BLaER1 treated with 17β-estradiol and CSF1 and Interleukin-3, amounts not matched to agents 10 nM and 100 nM (cell line): ENCODE measurements around the gene AKAP11.

Experiments
- H3K27ac ChIP-seq, 11 experiments: shearing (Covaris generic); formaldehyde crosslinking; 2 replicates each; pipeline ENCODE4 v1.8.1; 2022
- H3K27me3 ChIP-seq, 11 experiments: shearing (Covaris generic); formaldehyde crosslinking; 2 replicates each; pipeline ENCODE4 v1.8.1; 2022
- H3K36me3 ChIP-seq, 11 experiments: shearing (Covaris generic); formaldehyde crosslinking; 2 replicates each; pipeline ENCODE4 v1.8.1; 2022
- H3K4me1 ChIP-seq, 10 experiments: shearing (Covaris generic); formaldehyde crosslinking; 2 replicates each; pipeline ENCODE4 v1.8.1; 2022
- H3K4me2 ChIP-seq, 11 experiments: shearing (Covaris generic); formaldehyde crosslinking; 2 replicates each; pipeline ENCODE4 v1.8.1; 2022
- H3K4me3 ChIP-seq, 10 experiments: shearing (Covaris generic); formaldehyde crosslinking; 2 replicates each; pipeline ENCODE4 v1.8.1; 2022
- H3K9ac ChIP-seq, 11 experiments: shearing (Covaris generic); formaldehyde crosslinking; 2 replicates each; pipeline ENCODE4 v1.8.1; 2022
- H3K9me3 ChIP-seq, 11 experiments: shearing (Covaris generic); formaldehyde crosslinking; replicated peaks in 1 of 11; 2 replicates each; pipeline ENCODE4 v1.8.1; 2022
- H4K20me1 ChIP-seq, 11 experiments: shearing (Covaris generic); formaldehyde crosslinking; 2 replicates each; pipeline ENCODE4 v1.8.1; 2022
- Cebpa-rat ChIP-seq, 11 experiments: shearing (Covaris generic); IDR thresholded peaks; 2 replicates each; pipeline ENCODE4 v1.8.1; 2022

The AKAP11 gene

DNA sequence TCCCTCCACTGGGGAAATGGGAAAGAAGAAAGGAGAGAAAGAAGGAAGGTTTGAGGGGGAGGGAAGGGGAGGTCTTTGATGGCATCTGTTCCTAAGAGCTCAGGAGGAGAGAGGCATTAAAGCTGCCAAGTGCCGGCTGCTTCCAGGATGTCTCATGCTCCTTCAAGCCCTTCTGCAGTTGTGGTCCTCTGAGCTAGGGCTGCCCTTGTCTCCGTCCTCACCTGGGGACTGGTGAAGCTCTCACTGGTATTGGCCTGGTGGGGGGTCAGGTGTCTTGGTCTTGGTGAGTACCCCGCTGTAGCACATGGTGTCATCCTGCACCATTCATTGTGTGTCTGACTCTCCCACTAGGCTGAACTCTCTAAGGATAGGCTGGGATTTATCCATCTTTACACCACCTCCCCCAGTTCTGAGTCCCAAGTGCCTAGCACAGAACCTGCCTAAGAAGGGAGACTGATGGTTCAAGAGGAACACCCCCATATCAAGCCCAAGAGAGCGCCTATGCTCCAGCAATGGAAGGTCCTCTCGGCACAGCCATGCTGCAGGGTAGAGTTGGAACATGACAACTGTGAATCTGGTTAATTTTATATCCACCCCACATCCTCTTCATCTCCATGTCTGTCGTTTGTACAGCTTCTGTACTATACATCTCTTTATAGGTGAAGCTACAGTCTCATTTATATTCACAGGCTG is 83.7 kb downstream of the AKAP11 start:
- no peak for TF ChIP-seq Cebpa-rat (IDR thresholded peaks at IDR 0.05)
- 0 out of 22 replicates have a peak, but pooled peaks cover 0 to 5% (median 0%) of the 10 kb centered on the region in 11 experiments for H3K9me3 ChIP-seq
- H3K9ac ChIP-seq, result peak overlapping the region in 1 of 11 experiments; percentile 18; a peak in 1 of 22 replicates
- H3K4me3 ChIP-seq, result no peak overlapping the region
- H3K4me2 ChIP-seq, result peak overlapping the region; percentile 56 to 79 (median 69)
- peaks cover 19 to 23% (median 21%) of the 10 kb centered on the region in 10 experiments for H3K4me1 ChIP-seq
- no peaks in the 10 kb centered on the region for H3K36me3 ChIP-seq
- peak overlapping the region in 4 of 11 experiments; percentile 33 to 47 (median 36); a peak in 5 of 22 replicates for H3K27ac ChIP-seq
- H3K27me3 ChIP-seq, result no peaks in the 10 kb centered on the region
- H4K20me1 ChIP-seq, result no peaks in the 10 kb centered on the region

DNA sequence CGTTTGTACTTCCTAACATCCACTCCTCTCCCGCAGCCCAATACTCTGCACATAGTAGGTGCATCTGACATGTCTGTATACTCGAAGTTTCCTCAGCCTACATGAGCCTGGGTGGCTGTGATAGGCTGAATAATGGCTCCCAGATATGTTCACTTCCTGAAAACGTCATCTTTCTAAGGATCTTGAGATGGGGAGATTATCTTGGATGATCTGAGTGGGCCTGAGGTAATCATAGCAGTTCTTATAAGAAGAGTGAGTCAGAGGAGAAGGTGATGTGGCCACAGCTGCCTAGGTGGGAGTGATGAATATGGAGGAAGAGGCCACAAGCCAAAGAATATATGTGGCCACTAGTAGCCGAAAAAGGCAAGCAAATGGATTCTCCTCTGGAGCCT is 84.2 kb downstream of the AKAP11 start:
- no peak overlapping the region for H3K4me3 ChIP-seq
- H3K4me1 ChIP-seq, result peaks cover 19 to 23% (median 21%) of the 10 kb centered on the region in 10 experiments
- no peaks in the 10 kb centered on the region for H3K27me3 ChIP-seq
- no peak for TF ChIP-seq Cebpa-rat (IDR thresholded peaks at IDR 0.05)
- no peak overlapping the region for H3K9ac ChIP-seq
- H3K36me3 ChIP-seq, result no peaks in the 10 kb centered on the region
- H3K4me2 ChIP-seq, result peak overlapping the region in 2 of 11 experiments; percentile 65 to 79; a peak in 2 of 22 replicates
- no peaks in the 10 kb centered on the region for H4K20me1 ChIP-seq
- 0 out of 22 replicates have a peak, but pooled peaks cover 0 to 3% (median 0%) of the 10 kb centered on the region in 11 experiments for H3K9me3 ChIP-seq
- no peak overlapping the region for H3K27ac ChIP-seq

DNA sequence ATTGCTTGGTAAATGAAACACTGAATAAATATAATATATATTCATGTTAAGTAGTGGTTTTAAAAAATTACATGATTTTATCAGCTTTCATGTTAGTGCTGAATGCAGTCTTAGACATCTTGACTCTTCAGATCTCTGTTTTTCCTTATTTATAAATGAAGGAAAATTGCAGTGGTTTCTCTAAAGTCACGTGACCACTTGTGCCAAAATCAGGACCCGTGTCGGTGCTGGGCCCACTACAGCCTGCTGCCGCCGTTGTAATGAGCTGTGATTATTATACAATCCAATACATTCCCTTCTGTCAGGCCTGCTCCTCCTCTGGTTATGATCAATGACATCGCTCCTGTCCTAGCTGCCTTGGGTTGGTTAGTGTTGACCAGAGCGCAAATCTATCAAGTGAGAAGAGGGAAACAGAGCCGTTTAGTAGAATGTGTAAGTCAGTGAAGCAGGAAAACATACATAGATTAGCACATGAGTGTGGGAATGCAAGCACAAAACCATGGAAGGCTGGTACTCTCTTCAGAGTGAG is 88.2 kb downstream of the AKAP11 start:
- peaks cover 17 to 25% (median 21%) of the 10 kb centered on the region in 10 experiments for H3K4me1 ChIP-seq
- TF ChIP-seq Cebpa-rat (IDR thresholded peaks at IDR 0.05), result no peak
- no peaks in the 10 kb centered on the region for H3K9me3 ChIP-seq
- no peaks in the 10 kb centered on the region for H3K27me3 ChIP-seq
- H4K20me1 ChIP-seq, result no peaks in the 10 kb centered on the region
- no peak overlapping the region for H3K4me2 ChIP-seq
- H3K27ac ChIP-seq, result no peak overlapping the region
- no peak overlapping the region for H3K9ac ChIP-seq
- no peaks in the 10 kb centered on the region for H3K36me3 ChIP-seq
- no peak overlapping the region for H3K4me3 ChIP-seq

DNA sequence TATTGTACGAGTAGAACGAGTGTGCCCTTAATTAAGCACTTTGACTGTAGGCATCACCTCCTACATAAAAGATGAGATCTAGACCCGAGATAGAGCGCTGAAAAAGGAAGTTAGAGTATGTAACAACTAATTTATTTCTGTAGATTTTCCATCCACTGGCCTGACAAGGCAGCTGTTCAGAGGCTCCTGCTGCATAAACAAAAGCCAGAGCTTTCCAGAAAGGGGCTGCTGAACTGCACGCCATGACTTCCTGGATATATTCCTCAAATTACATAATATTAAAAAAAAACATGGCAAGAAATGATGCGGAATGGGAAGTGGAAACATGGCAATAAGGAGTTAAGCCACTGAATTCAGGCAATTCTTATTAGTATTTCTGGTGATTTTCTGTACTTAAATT is 89.7 kb downstream of the AKAP11 start:
- Histone ChIP-seq H3K36me3 (no peaks in the 10 kb centered on the region), H4K20me1 (no peaks in the 10 kb centered on the region), H3K4me3 (no peak overlapping the region), H3K9ac (no peak overlapping the region), H3K4me2 (peak overlapping the region in 2 of 11 experiments; percentile 22 to 23; a peak in 2 of 22 replicates), H3K27ac (no peak overlapping the region), H3K27me3 (no peaks in the 10 kb centered on the region), H3K4me1 (peaks cover 11 to 16% (median 15%) of the 10 kb centered on the region in 10 experiments), H3K9me3 (no peaks in the 10 kb centered on the region)
- no peak for TF ChIP-seq Cebpa-rat (IDR thresholded peaks at IDR 0.05)

DNA sequence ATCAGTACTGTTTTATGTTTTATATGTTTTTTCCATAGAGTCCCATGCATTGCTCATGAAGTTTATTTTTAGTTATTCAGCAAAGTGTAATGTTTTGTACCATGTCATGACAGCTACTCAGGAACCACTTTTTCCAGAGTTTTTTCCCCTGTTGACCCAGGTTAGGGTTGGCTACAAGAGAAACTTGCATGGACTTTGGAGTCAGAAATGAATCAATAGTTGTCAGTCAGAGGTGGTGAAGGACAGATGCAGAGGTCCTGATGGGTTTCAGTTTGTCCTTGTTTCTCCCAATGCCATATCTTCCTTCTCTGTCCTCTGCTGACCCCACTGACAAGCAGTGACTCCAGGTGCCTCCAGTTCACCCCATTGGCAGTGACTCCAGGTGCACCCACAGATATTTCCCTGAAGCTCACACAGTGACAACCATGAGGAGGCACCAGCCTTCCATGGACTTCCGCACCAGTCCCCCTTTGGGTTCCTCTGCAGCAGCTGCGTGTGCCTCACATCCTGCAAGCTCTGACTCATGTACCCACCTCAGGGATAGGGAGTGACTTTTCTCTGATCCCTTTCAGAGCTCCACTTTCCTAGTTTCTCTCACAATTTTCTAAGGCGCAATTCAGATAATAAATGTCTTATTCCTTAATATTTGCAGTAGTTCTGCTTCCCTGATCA is 92.1 kb downstream of the AKAP11 start:
- Histone ChIP-seq H3K9me3 (no peaks in the 10 kb centered on the region), H3K9ac (0 out of 22 replicates have a peak overlapping the region, but pooled peaks of 2 of the 11 experiments have one; percentile 0 to 18), H3K4me2 (peak overlapping the region; percentile 2 to 50 (median 39); a peak in 21 of 22 replicates), H3K4me1 (peaks cover 22 to 32% (median 28%) of the 10 kb centered on the region in 10 experiments), H4K20me1 (no peaks in the 10 kb centered on the region), H3K4me3 (no peak overlapping the region), H3K36me3 (no peaks in the 10 kb centered on the region), H3K27me3 (no peaks in the 10 kb centered on the region), H3K27ac (peak overlapping the region in 9 of 11 experiments; percentile 6 to 53 (median 30); a peak in 10 of 22 replicates)
- TF ChIP-seq Cebpa-rat (IDR thresholded peaks at IDR 0.05), result no peak

DNA sequence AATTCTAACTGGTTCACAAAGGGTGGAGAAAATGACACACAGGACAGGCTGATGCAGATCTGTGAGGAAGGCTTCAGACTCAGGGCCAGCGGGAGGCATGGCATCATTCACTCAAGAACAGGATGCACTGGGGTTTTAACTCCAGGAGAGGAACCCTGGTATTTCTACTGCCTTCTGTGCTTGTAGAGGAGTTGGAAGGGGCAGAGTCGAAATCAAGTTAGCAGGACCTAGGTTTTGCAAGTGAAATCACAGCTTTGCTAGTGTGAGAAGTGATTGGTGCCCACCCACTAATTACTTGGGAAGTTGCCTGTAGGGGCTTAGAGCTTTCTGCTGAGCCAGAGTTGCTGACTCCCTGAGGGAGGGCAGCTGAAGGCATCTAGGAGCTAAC is 92.7 kb downstream of the AKAP11 start:
- no peaks in the 10 kb centered on the region for H3K9me3 ChIP-seq
- H3K4me1 ChIP-seq, result peaks cover 27 to 37% (median 32%) of the 10 kb centered on the region in 10 experiments
- H3K36me3 ChIP-seq, result no peaks in the 10 kb centered on the region
- no peak overlapping the region for H3K4me3 ChIP-seq
- no peak for TF ChIP-seq Cebpa-rat (IDR thresholded peaks at IDR 0.05)
- H3K27me3 ChIP-seq, result no peaks in the 10 kb centered on the region
- H3K9ac ChIP-seq, result peak overlapping the region in 5 of 11 experiments; percentile 0 to 45 (median 20); a peak in 2 of 22 replicates
- peak overlapping the region; percentile 2 to 50 (median 39) for H3K4me2 ChIP-seq
- H3K27ac ChIP-seq, result peak overlapping the region in 9 of 11 experiments; percentile 6 to 53 (median 38); a peak in 13 of 22 replicates
- no peaks in the 10 kb centered on the region for H4K20me1 ChIP-seq

- Histone ChIP-seq H3K9me3 (peaks cover 0 to 17% (median 4%) of the 10 kb centered on the region in 11 experiments; a peak in 6 of 22 replicates), H3K9ac (no peak overlapping the region), H4K20me1 (no peaks in the 10 kb centered on the region), H3K4me1 (peaks cover 29 to 46% (median 34%) of the 10 kb centered on the region in 10 experiments), H3K27me3 (no peaks in the 10 kb centered on the region), H3K36me3 (no peaks in the 10 kb centered on the region), H3K4me2 (peak overlapping the region; percentile 0 to 57 (median 36); a peak in 15 of 22 replicates), H3K4me3 (no peak overlapping the region), H3K27ac (peak overlapping the region in 2 of 11 experiments; percentile 16 to 30; a peak in 2 of 22 replicates)
- no peak for TF ChIP-seq Cebpa-rat (IDR thresholded peaks at IDR 0.05)
Measured at GRCh38 chr13:42367831-42368230, 95.9 kb downstream of the AKAP11 start.

- Histone ChIP-seq H3K4me2 (peak overlapping the region in 7 of 11 experiments; percentile 0 to 44 (median 18); a peak in 7 of 22 replicates), H3K4me1 (peaks cover 26 to 41% (median 29%) of the 10 kb centered on the region in 10 experiments)
Measured at GRCh38 chr13:42369071-42369797, 97.3 kb downstream of the AKAP11 start.

More at GRCh38 chr13:42369071-42369797, 97.3 kb downstream of the AKAP11 start:
- Histone ChIP-seq H4K20me1 (no peaks in the 10 kb centered on the region), H3K27ac (no peak overlapping the region), H3K36me3 (no peaks in the 10 kb centered on the region), H3K9me3 (peaks cover 0 to 20% (median 5%) of the 10 kb centered on the region in 11 experiments; a peak in 7 of 22 replicates), H3K4me3 (no peak overlapping the region), H3K9ac (no peak overlapping the region), H3K27me3 (no peaks in the 10 kb centered on the region)
- TF ChIP-seq Cebpa-rat (IDR thresholded peaks at IDR 0.05), result no peak
